ENCODE results near the gene ROCK2.

Gene ROCK2

GRCh38 chr2:11344342-11344955, at the start of gene ROCK2:
Gene ROCK2, minus strand, starts transcription at chr2:11344636. Its CDS starts 500 bp downstream, at chr2:11344136.
- peak within 1 kb of the TSS; percentile 92 for H3K27ac ChIP-seq (ENCODE audit: extremely low read depth, low read depth, low read length)
- peaks cover 21% of the 10 kb centered on the region for H3K4me1 ChIP-seq (ENCODE audit: control insufficient read depth, insufficient read depth, low read length)
- no peaks in the 10 kb centered on the region for H3K9me3 ChIP-seq (ENCODE audit: control insufficient read depth, insufficient read depth, low read depth, low read length)
- POLR2A ChIA-PET = interaction anchor here (0.6 to 3.7 kb wide), 13 partner anchors 10 to 212 kb away, joined by 3 to 24 read pairs (median 3); partner anchors contain the start of genes E2F6 and SLC66A3
- CTCF ChIA-PET = interaction anchor here (1.2 to 1.3 kb wide), 3 partner anchors 39 to 211 kb away, joined by 4 to 5 read pairs (median 5); a partner anchor contains a TSS
- H3K36me3 ChIP-seq (ENCODE audit: control insufficient read depth in 2 of 2, insufficient read depth in 1 of 2, low read length in 2 of 2) = no peaks in the 10 kb centered on the region
- peak within 1 kb of the TSS; percentile 64 for H3K4me3 ChIP-seq (ENCODE audit: low read depth, low read length)
- TF ChIP-seq ZNF544 (tag by site-specific recombination; IDR thresholded peaks at IDR 0.05) = no peak
- TF ChIP-seq YY2 (tag by site-specific recombination; IDR thresholded peaks at IDR 0.05) = no peak
- no peak for TF ChIP-seq ZNF121 (tag by site-specific recombination; IDR thresholded peaks at IDR 0.05)
- no peak for TF ChIP-seq ZNF23 (tag by site-specific recombination; IDR thresholded peaks at IDR 0.05; ENCODE audit: borderline replicate concordance)
- TF ChIP-seq ZNF223 (tag by site-specific recombination; IDR thresholded peaks at IDR 0.05) = no peak
- TF ChIP-seq ZNF626 (tag by site-specific recombination; IDR thresholded peaks at IDR 0.05) = no peak
- TF ChIP-seq ZBTB48 (tag by site-specific recombination; IDR thresholded peaks at IDR 0.05) = no peak
- no peak for TF ChIP-seq ZNF701 (tag by site-specific recombination; IDR thresholded peaks at IDR 0.05)
- no peak for TF ChIP-seq ZNF623 (tag by site-specific recombination; IDR thresholded peaks at IDR 0.05)
- no peak for TF ChIP-seq ZNF488 (tag by site-specific recombination; IDR thresholded peaks at IDR 0.05)
- TF ChIP-seq SP2 (tag by site-specific recombination; IDR thresholded peaks at IDR 0.05) = peak; percentile 69
- TF ChIP-seq PBX3 (CRISPR knock-in tag; IDR thresholded peaks at IDR 0.05) = no peak
- TF ChIP-seq SP7 (tag by site-specific recombination; IDR thresholded peaks at IDR 0.05) = no peak
- TF ChIP-seq, protein P1, sequence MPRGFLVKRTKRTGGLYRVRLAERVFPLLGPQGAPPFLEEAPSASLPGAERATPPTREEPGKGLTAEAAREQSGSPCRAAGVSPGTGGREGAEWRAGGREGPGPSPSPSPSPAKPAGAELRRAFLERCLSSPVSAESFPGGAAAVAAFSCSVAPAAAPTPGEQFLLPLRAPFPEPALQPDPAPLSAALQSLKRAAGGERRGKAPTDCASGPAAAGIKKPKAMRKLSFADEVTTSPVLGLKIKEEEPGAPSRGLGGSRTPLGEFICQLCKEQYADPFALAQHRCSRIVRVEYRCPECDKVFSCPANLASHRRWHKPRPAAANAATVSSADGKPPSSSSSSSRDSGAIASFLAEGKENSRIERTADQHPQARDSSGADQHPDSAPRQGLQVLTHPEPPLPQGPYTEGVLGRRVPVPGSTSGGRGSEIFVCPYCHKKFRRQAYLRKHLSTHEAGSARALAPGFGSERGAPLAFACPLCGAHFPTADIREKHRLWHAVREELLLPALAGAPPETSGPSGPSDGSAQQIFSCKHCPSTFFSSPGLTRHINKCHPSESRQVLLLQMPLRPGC (tag by site-specific recombination; IDR thresholded peaks at IDR 0.05) = no peak
- no peak for TF ChIP-seq ZNF335 (tag by site-specific recombination; conservative IDR thresholded peaks at IDR 0.05)
- no peak for TF ChIP-seq ZNF558 (tag by site-specific recombination; IDR thresholded peaks at IDR 0.05)
- no peak for TF ChIP-seq ZNF792 (tag by site-specific recombination; IDR thresholded peaks at IDR 0.05)
- no peak for TF ChIP-seq ZNF670 (tag by site-specific recombination; IDR thresholded peaks at IDR 0.05; ENCODE audit: low read depth)
- TF ChIP-seq KLF1 (tag by site-specific recombination; IDR thresholded peaks at IDR 0.05) = peak; percentile 30; the same call in 1 of the 2 replicates
- TF ChIP-seq, protein P2, sequence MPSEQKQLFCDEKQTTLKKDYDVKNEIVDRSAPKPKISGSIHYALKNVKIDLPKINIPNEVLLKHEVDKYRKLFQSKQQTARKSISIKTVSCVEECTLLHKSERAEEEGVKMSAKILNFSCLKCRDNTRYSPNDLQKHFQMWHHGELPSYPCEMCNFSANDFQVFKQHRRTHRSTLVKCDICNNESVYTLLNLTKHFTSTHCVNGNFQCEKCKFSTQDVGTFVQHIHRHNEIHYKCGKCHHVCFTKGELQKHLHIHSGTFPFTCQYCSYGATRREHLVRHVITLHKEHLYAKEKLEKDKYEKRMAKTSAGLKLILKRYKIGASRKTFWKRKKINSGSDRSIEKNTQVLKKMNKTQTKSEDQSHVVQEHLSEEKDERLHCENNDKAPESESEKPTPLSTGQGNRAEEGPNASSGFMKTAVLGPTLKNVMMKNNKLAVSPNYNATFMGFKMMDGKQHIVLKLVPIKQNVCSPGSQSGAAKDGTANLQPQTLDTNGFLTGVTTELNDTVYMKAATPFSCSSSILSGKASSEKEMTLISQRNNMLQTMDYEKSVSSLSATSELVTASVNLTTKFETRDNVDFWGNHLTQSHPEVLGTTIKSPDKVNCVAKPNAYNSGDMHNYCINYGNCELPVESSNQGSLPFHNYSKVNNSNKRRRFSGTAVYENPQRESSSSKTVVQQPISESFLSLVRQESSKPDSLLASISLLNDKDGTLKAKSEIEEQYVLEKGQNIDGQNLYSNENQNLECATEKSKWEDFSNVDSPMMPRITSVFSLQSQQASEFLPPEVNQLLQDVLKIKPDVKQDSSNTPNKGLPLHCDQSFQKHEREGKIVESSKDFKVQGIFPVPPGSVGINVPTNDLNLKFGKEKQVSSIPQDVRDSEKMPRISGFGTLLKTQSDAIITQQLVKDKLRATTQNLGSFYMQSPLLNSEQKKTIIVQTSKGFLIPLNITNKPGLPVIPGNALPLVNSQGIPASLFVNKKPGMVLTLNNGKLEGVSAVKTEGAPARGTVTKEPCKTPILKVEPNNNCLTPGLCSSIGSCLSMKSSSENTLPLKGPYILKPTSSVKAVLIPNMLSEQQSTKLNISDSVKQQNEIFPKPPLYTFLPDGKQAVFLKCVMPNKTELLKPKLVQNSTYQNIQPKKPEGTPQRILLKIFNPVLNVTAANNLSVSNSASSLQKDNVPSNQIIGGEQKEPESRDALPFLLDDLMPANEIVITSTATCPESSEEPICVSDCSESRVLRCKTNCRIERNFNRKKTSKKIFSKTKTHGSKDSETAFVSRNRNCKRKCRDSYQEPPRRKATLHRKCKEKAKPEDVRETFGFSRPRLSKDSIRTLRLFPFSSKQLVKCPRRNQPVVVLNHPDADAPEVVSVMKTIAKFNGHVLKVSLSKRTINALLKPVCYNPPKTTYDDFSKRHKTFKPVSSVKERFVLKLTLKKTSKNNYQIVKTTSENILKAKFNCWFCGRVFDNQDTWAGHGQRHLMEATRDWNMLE (tag by site-specific recombination; conservative IDR thresholded peaks at IDR 0.05; ENCODE audit: low read depth) = no peak
- TF ChIP-seq KLF8 (tag by site-specific recombination; IDR thresholded peaks at IDR 0.05) = peak; percentile 55; the same call in 1 of the 2 replicates
- TF ChIP-seq ZNF621 (tag by site-specific recombination; IDR thresholded peaks at IDR 0.05) = no peak
- TF ChIP-seq PRDM1 (tag by site-specific recombination; IDR thresholded peaks at IDR 0.05) = no peak
- TF ChIP-seq ZIC2 (tag by site-specific recombination; IDR thresholded peaks at IDR 0.05) = peak; percentile 13; the same call in 1 of the 2 replicates
- TF ChIP-seq, protein P3, sequence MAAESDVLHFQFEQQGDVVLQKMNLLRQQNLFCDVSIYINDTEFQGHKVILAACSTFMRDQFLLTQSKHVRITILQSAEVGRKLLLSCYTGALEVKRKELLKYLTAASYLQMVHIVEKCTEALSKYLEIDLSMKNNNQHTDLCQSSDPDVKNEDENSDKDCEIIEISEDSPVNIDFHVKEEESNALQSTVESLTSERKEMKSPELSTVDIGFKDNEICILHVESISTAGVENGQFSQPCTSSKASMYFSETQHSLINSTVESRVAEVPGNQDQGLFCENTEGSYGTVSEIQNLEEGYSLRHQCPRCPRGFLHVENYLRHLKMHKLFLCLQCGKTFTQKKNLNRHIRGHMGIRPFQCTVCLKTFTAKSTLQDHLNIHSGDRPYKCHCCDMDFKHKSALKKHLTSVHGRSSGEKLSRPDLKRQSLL (tag by site-specific recombination; IDR thresholded peaks at IDR 0.05) = no peak
- TF ChIP-seq ZNF169 (tag by site-specific recombination; IDR thresholded peaks at IDR 0.05) = no peak
- TF ChIP-seq ZNF747 (tag by site-specific recombination; IDR thresholded peaks at IDR 0.05) = no peak
- TF ChIP-seq ZNF645 (tag by site-specific recombination; IDR thresholded peaks at IDR 0.05) = no peak

All from HEK293 (cell line).